A549 treated with AZD9567 at 1 μM for 4 hours (cell line): ENCODE data around the gene TTLL10. TPM values are rescaled to one million over a fixed set of nuclear protein-coding genes. Genes with fewer than 3 reads are reported as not detected.

ENCODE experiments used
- total RNA-seq: library from RNA; stranded (reverse); fragments of 200-300 nt; extraction: Qiagen RNA extraction; gene quantifications from 5 replicates; pipeline ENCODE4 v1.2.3, GENCODE V29; 2022; ENCODE audit not compliant: insufficient read depth

Gene TTLL10
- total RNA-seq = not detected in 5 replicates

GRCh38 chr1:1173793-1174415 lies at the start of gene TTLL10:
TSS of gene TTLL10 (plus strand) at chr1:1173880. CDS start at chr1:1179216, 5,336 bp downstream.

GRCh38 chr1:1206376-1206965 lies 32.8 kb downstream of the TTLL10 start, which contains the start of gene TNFRSF18:
TSS of gene TNFRSF18 (minus strand) at chr1:1206592. CDS start at chr1:1206571, 21 bp downstream.

GRCh38 chr1:1213345-1214265 lies 39.9 kb downstream of the TTLL10 start, which contains the start of gene TNFRSF4:
TSS of gene TNFRSF4 (minus strand) at chr1:1214153. CDS start at chr1:1214127, 26 bp downstream.

GRCh38 chr1:1231400-1232207 lies 57.9 kb downstream of the TTLL10 start, which contains the start of gene SDF4:
TSS of gene SDF4 (minus strand) at chr1:1232001. CDS start at chr1:1228772, 3,229 bp downstream.

GRCh38 chr1:1232208-1232795 lies 58.6 kb downstream of the TTLL10 start, which contains the start of gene B3GALT6:
TSS of gene B3GALT6 (plus strand) at chr1:1232237. CDS start at chr1:1232279, 42 bp downstream.

GRCh38 chr1:1246577-1247340 lies 73.1 kb downstream of the TTLL10 start, which contains the start of gene C1QTNF12:
TSS of gene C1QTNF12 (minus strand) at chr1:1246722. CDS start at chr1:1246690, 32 bp downstream.

Other genes starting within 250 kb of the TTLL10 start
- gene SAMD11, start 250.0 kb upstream of the TTLL10 start, total RNA-seq = 12.9 to 25.0 TPM (median 23.4 TPM) in 5 replicates
- gene NOC2L, start 214.6 kb upstream of the TTLL10 start, total RNA-seq = 68.1 to 93.1 TPM (median 85.3 TPM) in 5 replicates
- 11.0 to 19.0 TPM (median 16.7 TPM) in 5 replicates for gene KLHL17, start 213.3 kb upstream of the TTLL10 start, total RNA-seq
- gene PLEKHN1, start 207.4 kb upstream of the TTLL10 start, total RNA-seq = 2.1 to 5.8 TPM (median 5.2 TPM) in 5 replicates
- gene PERM1, start 191.8 kb upstream of the TTLL10 start, total RNA-seq = 0.05 to 0.37 TPM (median 0.09 TPM) in 3 of 5 replicates, not detected in the others
- 25.4 to 70.5 TPM (median 62.2 TPM) in 5 replicates for gene HES4, start 173.8 kb upstream of the TTLL10 start, total RNA-seq
- 6.9 to 26.4 TPM (median 19.1 TPM) in 5 replicates for gene ISG15, start 160.4 kb upstream of the TTLL10 start, total RNA-seq
- gene AGRN, start 153.8 kb upstream of the TTLL10 start, total RNA-seq = 89.2 to 121 TPM (median 120 TPM) in 5 replicates
- gene RNF223, start 99.6 kb upstream of the TTLL10 start, total RNA-seq = 0.30 to 0.42 TPM (median 0.36 TPM) in 4 of 5 replicates, not detected in the other
- gene C1orf159, start 57.8 kb upstream of the TTLL10 start, total RNA-seq = 8.8 to 14.5 TPM (median 12.9 TPM) in 5 replicates
- gene TNFRSF18, start 32.7 kb downstream of the TTLL10 start, total RNA-seq = 0.09 to 0.20 TPM (median 0.12 TPM) in 3 of 5 replicates, not detected in the others
- 0.07 to 0.21 TPM (median 0.10 TPM) in 3 of 5 replicates, not detected in the others for gene TNFRSF4, start 40.3 kb downstream of the TTLL10 start, total RNA-seq
- 104 to 133 TPM (median 126 TPM) in 5 replicates for gene SDF4, start 58.1 kb downstream of the TTLL10 start, total RNA-seq
- 13.1 to 18.5 TPM (median 15.8 TPM) in 5 replicates for gene B3GALT6, start 58.4 kb downstream of the TTLL10 start, total RNA-seq
- gene C1QTNF12, start 72.8 kb downstream of the TTLL10 start, total RNA-seq = 1.1 to 1.6 TPM (median 1.5 TPM) in 4 of 5 replicates, not detected in the other
- 44.2 to 51.4 TPM (median 48.2 TPM) in 5 replicates for gene UBE2J2, start 100.0 kb downstream of the TTLL10 start, total RNA-seq
- 1.1 to 18.6 TPM (median 1.4 TPM) in 5 replicates for gene SCNN1D, start 106.6 kb downstream of the TTLL10 start, total RNA-seq
- 6.6 to 21.5 TPM (median 19.8 TPM) in 5 replicates for gene ACAP3, start 134.1 kb downstream of the TTLL10 start, total RNA-seq
- gene PUSL1, start 134.7 kb downstream of the TTLL10 start, total RNA-seq = 12.9 to 26.3 TPM (median 24.1 TPM) in 5 replicates
- gene INTS11, start 150.8 kb downstream of the TTLL10 start, total RNA-seq = 55.6 to 67.7 TPM (median 66.1 TPM) in 5 replicates
- 18.5 to 24.0 TPM (median 22.6 TPM) in 5 replicates for gene CPTP, start 150.9 kb downstream of the TTLL10 start, total RNA-seq
- gene TAS1R3, start 157.4 kb downstream of the TTLL10 start, total RNA-seq = 0.09 to 0.24 TPM (median 0.17 TPM) in 4 of 5 replicates, not detected in the other
- 38.9 to 68.4 TPM (median 63.4 TPM) in 5 replicates for gene DVL1, start 175.5 kb downstream of the TTLL10 start, total RNA-seq
- gene MXRA8, start 184.7 kb downstream of the TTLL10 start, total RNA-seq = 0.13 to 3.5 TPM (median 0.20 TPM) in 4 of 5 replicates, not detected in the other
- gene AURKAIP1, start 201.3 kb downstream of the TTLL10 start, total RNA-seq = 105 to 181 TPM (median 175 TPM) in 5 replicates
- 32.2 to 72.8 TPM (median 64.8 TPM) in 5 replicates for gene CCNL2, start 225.5 kb downstream of the TTLL10 start, total RNA-seq
- 133 to 140 TPM (median 135 TPM) in 5 replicates for gene MRPL20, start 233.4 kb downstream of the TTLL10 start, total RNA-seq
- 0.06 to 0.10 TPM in 2 of 5 replicates, not detected in the others for gene ANKRD65, start 247.4 kb downstream of the TTLL10 start, total RNA-seq